ENCODE data around the gene TMEM94.

The TMEM94 gene

GRCh38 chr17:75531721-75532072, 75.3 kb downstream of the TMEM94 start:
- no peak for DNase-seq

GRCh38 chr17:75535119-75535537, 78.7 kb downstream of the TMEM94 start:
- DNase-seq: no peak

GRCh38 chr17:75535871-75536270, 79.4 kb downstream of the TMEM94 start:
- DNase-seq: no peak

GRCh38 chr17:75536366-75536765, 79.9 kb downstream of the TMEM94 start:
- no peak for DNase-seq

- no peak for DNase-seq
Measured at GRCh38 chr17:75539967-75540729, 83.7 kb downstream of the TMEM94 start.

GRCh38 chr17:75540923-75541503, 84.6 kb downstream of the TMEM94 start:
- DNase-seq: no peak

GRCh38 chr17:75542229-75542628, 85.8 kb downstream of the TMEM94 start:
- no peak for DNase-seq

GRCh38 chr17:75542728-75543336, 86.4 kb downstream of the TMEM94 start:
- no peak for DNase-seq

GRCh38 chr17:75544250-75544649, 87.8 kb downstream of the TMEM94 start:
- no peak for DNase-seq

- DNase-seq: no peak
Measured at GRCh38 chr17:75546181-75546580, 89.7 kb downstream of the TMEM94 start.

- no peak for DNase-seq
Measured at GRCh38 chr17:75547091-75547490, 90.7 kb downstream of the TMEM94 start.

GRCh38 chr17:75548813-75549212, 92.4 kb downstream of the TMEM94 start:
- no peak for DNase-seq

Measured in DMS153 (cell line).